Measurements from ENCODE around the gene SLCO1A2.

GRCh38 chr12:21353948-21354347, 19.2 kb upstream of the SLCO1A2 start:
- TF ChIP-seq CTCF (IDR thresholded peaks at IDR 0.05) (no peak), POLR2AphosphoS5 (IDR thresholded peaks at IDR 0.05; ENCODE audit: insufficient read depth in 1 of 2, low read depth in 1 of 2) (no peak), POLR2A (IDR thresholded peaks at IDR 0.05) (no peak)
